OCI-LY3 (cell line): ENCODE measurements around the gene MIDN.

Experiments
- H2AFZ ChIP-seq: fragments of 200-600, 300-600 bp; shearing (Covaris generic); 2 replicates; pipeline ENCODE4 v1.6.0; 2014; ENCODE audit warnings: antibody characterized with exemption, low read depth, low read length
- H3K27ac ChIP-seq: fragments of 200-600, 300-600 bp; sonication (generic); 2 replicates; pipeline ENCODE4 v1.5.1; 2014; ENCODE audit warnings: mild to moderate bottlenecking, low read length, moderate library complexity, mixed read lengths
- H3K27me3 ChIP-seq: fragments of 200-600, 300-600 bp; sonication (generic); 2 replicates; pipeline ENCODE4 v1.6.1; 2014; ENCODE audit warnings: low read depth, low read length, mixed read lengths
- H3K36me3 ChIP-seq: fragments of 200-600, 300-600 bp; sonication (generic); replicated peaks from 2 replicates; pipeline ENCODE3; 2014; ENCODE audit warnings: low read depth, low read length, mixed read lengths
- H3K4me1 ChIP-seq: fragments of 300-600, 200-600 bp; sonication (generic); 2 replicates; pipeline ENCODE4 v1.6.1; 2014; ENCODE audit warnings: low read length, mixed read lengths
- H3K4me2 ChIP-seq: fragments of 200-600, 300-600 bp; sonication (generic); 2 replicates; pipeline ENCODE4 v1.6.1; 2014; ENCODE audit warnings: low read length, mixed read lengths
- H3K4me3 ChIP-seq: fragments of 300-600, 200-600 bp; sonication (generic); 2 replicates; pipeline ENCODE4 v1.5.1; 2014; ENCODE audit warnings: antibody characterized with exemption, mild to moderate bottlenecking, low read length, moderate library complexity
- H3K79me2 ChIP-seq: fragments of 300-600, 200-600 bp; shearing (Covaris generic); 2 replicates; pipeline ENCODE4 v1.6.1; 2014; ENCODE audit warnings: mild to moderate bottlenecking, low read length, mixed read lengths
- H3K9ac ChIP-seq: fragments of 300-600, 200-600 bp; shearing (Covaris generic); 2 replicates; pipeline ENCODE4 v1.6.0; 2014; ENCODE audit warnings: mild to moderate bottlenecking, low read length, moderate library complexity
- H3K9me3 ChIP-seq: fragments of 200-600, 300-600 bp; shearing (Covaris generic); 2 replicates; pipeline ENCODE4 v1.6.1; 2014; ENCODE audit warnings: low read length, mixed read lengths; ENCODE audit not compliant: insufficient read depth
- H4K20me1 ChIP-seq: fragments of 200-600, 300-600 bp; sonication (generic); 2 replicates; pipeline ENCODE4 v1.6.1; 2016; ENCODE audit warnings: low read length, mixed read lengths; ENCODE audit not compliant: insufficient read depth
- EZH2phosphoT487 ChIP-seq: fragments of 200-600 bp; shearing (Covaris generic); IDR thresholded peaks from 2 replicates; pipeline ENCODE4 v1.6.1; 2018; ENCODE audit warnings: antibody characterized with exemption, mixed run types, low read depth
- TF ChIP-seq, protein P1 (sequence below): fragments of 200-600, 300-600 bp; sonication (generic); IDR thresholded peaks from 2 replicates; pipeline ENCODE4 v1.5.1; 2014; ENCODE audit warnings: antibody characterized with exemption, low read length, low read depth

The MIDN gene

DNA sequence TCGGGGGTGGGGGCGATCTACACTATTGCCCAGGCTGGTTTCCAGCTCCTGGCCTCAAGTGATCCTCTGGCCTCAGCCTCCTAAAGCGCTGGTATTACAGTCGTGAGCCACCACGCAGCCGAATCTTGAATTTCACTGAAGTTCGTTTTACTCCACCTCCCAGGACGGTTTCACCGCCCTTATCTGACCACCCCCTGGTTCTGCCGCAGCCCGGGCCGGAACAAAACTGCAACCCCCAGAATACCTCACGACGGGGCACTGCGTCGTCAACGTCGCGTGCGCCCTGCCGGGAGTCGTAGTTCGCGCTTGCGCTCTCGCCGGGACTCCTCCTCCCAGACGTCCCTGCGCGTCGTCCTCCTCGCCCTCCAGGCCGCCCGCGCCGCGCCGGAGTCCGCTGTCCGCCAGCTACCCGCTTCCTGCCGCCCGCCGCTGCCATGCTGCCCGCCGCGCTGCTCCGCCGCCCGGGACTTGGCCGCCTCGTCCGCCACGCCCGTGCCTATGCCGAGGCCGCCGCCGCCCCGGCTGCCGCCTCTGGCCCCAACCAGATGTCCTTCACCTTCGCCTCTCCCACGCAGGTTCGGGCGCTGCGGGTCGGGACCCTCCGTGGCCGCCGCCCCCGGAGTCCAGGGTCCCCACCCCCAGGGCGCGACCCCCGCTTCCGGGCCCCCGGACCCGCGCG lies 6.8 kb upstream of the MIDN start, which contains the start of gene ATP5F1D:
Gene ATP5F1D, plus strand, starts transcription at position 335 of the 679 bp plus-strand sequence. Its CDS starts 100 bp downstream, at position 435.
- Histone ChIP-seq H3K4me2 (peak within 1 kb of the TSS; percentile 95), H3K4me1 (peaks cover 31% of the 10 kb centered on the region), H2AFZ (peak within 1 kb of the TSS; percentile 74; the same call in 1 of the 2 replicates), H3K27me3 (no peaks in the 10 kb centered on the region), H3K79me2 (peaks cover 10% of the 10 kb centered on the region), H3K36me3 (peaks cover 6% of the 10 kb centered on the region), H3K4me3 (peak within 1 kb of the TSS; percentile 90), H3K27ac (peak within 1 kb of the TSS; percentile 38), H4K20me1 (no peaks in the 10 kb centered on the region), H3K9ac (peak within 1 kb of the TSS; percentile 90), H3K9me3 (no peaks in the 10 kb centered on the region)
- TF ChIP-seq, protein P1, sequence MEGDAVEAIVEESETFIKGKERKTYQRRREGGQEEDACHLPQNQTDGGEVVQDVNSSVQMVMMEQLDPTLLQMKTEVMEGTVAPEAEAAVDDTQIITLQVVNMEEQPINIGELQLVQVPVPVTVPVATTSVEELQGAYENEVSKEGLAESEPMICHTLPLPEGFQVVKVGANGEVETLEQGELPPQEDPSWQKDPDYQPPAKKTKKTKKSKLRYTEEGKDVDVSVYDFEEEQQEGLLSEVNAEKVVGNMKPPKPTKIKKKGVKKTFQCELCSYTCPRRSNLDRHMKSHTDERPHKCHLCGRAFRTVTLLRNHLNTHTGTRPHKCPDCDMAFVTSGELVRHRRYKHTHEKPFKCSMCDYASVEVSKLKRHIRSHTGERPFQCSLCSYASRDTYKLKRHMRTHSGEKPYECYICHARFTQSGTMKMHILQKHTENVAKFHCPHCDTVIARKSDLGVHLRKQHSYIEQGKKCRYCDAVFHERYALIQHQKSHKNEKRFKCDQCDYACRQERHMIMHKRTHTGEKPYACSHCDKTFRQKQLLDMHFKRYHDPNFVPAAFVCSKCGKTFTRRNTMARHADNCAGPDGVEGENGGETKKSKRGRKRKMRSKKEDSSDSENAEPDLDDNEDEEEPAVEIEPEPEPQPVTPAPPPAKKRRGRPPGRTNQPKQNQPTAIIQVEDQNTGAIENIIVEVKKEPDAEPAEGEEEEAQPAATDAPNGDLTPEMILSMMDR = no peak
- TF ChIP-seq EZH2phosphoT487 = no peak

DNA sequence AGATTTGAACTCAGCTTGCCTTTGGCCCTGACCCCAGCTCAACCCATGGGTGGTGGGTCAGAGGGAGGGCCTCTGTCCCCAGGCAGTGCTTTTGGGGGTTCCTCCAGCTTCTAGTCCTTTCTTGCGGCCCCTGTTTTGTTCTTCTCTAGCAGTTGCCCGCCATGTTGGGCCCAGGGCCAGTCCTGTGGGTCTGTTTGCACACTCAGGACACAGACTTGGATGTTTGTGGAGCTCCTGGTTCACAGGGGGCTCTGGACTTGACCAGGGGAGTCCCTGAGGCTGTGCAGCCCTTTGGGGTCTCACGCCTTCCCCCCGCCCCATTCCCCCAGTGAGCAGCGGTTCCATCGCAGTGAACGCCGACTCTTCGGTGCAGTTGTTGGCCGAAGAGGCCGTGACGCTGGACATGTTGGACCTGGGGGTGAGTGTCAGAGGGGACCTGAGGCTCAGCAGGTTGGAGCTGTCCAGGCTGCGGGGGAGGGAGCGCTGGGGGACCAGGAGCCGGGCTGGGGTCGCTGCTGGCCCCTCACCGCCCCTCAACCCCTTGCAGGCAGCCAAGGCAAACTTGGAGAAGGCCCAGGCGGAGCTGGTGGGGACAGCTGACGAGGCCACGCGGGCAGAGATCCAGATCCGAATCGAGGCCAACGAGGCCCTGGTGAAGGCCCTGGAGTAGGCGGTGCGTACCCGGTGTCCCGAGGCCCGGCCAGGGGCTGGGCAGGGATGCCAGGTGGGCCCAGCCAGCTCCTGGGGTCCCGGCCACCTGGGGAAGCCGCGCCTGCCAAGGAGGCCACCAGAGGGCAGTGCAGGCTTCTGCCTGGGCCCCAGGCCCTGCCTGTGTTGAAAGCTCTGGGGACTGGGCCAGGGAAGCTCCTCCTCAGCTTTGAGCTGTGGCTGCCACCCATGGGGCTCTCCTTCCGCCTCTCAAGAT lies 4.4 kb upstream of the MIDN start:
- peaks cover 33% of the 10 kb centered on the region for H3K4me1 ChIP-seq
- H3K4me2 ChIP-seq = peak overlapping the region; percentile 77
- peak overlapping the region; percentile 55 for H3K9ac ChIP-seq
- H3K27ac ChIP-seq = peak overlapping the region; percentile 67
- peak overlapping the region; percentile 56 for H3K4me3 ChIP-seq
- H3K36me3 ChIP-seq = peaks cover 6% of the 10 kb centered on the region
- H3K27me3 ChIP-seq = no peaks in the 10 kb centered on the region
- TF ChIP-seq, protein P1 = peak; percentile 93
- TF ChIP-seq EZH2phosphoT487 = no peak
- no peak overlapping the region for H2AFZ ChIP-seq
- H3K79me2 ChIP-seq = peaks cover 10% of the 10 kb centered on the region
- no peaks in the 10 kb centered on the region for H4K20me1 ChIP-seq
- no peaks in the 10 kb centered on the region for H3K9me3 ChIP-seq

DNA sequence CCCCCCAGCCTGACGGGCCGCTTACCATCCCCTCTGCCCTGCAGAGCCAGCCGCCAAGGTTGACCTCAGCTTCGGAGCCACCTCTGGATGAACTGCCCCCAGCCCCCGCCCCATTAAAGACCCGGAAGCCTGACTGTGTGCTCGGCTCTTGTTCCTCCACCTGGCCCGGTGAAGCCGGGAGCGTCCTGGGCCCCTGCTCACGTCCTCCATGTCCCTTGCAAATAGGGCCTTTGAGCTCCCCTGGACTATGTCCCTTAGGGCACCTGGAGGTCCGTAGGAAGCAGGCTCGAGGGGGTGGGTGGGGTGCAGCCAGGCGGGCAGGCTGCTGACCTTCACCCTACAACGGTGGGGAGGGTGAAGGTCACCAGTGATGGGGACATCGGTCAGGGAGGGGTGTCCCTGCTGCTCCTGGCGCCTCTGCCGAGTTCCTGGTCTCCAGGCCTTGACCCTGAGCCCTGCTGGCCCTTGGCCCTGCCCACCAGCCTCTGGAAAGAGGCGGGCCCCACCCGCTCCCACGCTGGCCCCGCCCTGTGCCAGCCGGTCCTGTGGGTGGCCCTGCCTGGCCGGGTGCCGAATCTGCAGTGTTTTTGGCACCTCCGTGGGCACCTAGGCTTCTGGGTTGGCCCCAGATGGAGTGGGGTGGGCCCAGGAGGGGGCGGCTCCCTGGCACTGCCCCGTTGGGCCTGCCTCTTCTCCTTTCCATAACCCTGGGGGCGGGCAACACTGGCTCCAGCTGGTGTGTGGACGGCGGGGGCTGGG lies 3.5 kb upstream of the MIDN start:
- Histone ChIP-seq H2AFZ (no peak overlapping the region), H3K4me2 (peak overlapping the region; percentile 77), H3K4me1 (peaks cover 28% of the 10 kb centered on the region), H3K9ac (peak overlapping the region; percentile 55), H3K9me3 (no peaks in the 10 kb centered on the region), H4K20me1 (no peaks in the 10 kb centered on the region), H3K36me3 (peaks cover 6% of the 10 kb centered on the region), H3K4me3 (peak overlapping the region; percentile 56), H3K79me2 (peaks cover 12% of the 10 kb centered on the region), H3K27ac (peak overlapping the region; percentile 67), H3K27me3 (no peaks in the 10 kb centered on the region)
- TF ChIP-seq, protein P1 = no peak
- no peak for TF ChIP-seq EZH2phosphoT487
